ENCODE data around the gene REXO5.

Gene REXO5

DNA sequence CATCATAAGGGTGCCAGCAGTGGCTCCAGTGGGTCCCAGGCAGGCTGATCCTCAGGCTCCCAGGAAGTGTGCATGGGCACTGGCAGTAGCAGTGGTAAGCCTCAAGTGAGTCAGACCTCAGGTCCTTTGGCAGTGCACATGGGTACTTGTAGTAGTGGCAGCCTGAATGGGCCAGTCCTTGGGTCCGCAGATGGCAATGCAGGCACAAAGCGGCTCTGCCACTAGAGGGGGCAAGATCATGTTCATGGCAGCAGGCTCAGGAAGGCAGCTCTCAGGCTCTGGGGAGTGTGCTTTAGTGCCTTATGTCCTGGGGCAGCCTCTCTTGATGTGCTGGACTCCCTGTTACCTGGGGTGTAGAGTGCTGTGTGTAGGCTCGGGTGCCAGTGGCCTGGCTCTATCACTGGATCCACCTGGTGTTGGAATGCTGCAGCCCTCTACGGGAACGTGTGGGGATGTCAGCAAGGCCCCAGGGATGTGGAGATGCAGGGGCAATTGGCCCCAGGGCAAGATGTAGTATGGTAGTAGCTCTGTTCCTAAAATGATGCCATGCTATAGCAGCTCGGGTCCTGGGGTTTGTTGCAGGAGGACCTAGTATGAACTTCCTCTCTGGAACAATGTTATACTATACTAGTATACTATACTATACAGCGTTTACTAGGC, 31.5 kb upstream of the REXO5 start:
- no peak overlapping the region for H3K4me3 ChIP-seq (ENCODE audit: low read depth, low read length)
- CTCF ChIA-PET = interaction anchor here (0.6 to 5.6 kb wide), 9 partner anchors 8 to 327 kb away, joined by 3 to 41 read pairs (median 3); partner anchors contain the start of gene ACSM3
- POLR2A ChIA-PET = no interaction called here
- peak; percentile 2 for DNase-seq (ENCODE audit: low read depth, low spot score)
- TF ChIP-seq, protein P1, sequence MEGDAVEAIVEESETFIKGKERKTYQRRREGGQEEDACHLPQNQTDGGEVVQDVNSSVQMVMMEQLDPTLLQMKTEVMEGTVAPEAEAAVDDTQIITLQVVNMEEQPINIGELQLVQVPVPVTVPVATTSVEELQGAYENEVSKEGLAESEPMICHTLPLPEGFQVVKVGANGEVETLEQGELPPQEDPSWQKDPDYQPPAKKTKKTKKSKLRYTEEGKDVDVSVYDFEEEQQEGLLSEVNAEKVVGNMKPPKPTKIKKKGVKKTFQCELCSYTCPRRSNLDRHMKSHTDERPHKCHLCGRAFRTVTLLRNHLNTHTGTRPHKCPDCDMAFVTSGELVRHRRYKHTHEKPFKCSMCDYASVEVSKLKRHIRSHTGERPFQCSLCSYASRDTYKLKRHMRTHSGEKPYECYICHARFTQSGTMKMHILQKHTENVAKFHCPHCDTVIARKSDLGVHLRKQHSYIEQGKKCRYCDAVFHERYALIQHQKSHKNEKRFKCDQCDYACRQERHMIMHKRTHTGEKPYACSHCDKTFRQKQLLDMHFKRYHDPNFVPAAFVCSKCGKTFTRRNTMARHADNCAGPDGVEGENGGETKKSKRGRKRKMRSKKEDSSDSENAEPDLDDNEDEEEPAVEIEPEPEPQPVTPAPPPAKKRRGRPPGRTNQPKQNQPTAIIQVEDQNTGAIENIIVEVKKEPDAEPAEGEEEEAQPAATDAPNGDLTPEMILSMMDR (IDR thresholded peaks at IDR 0.05; ENCODE audit: insufficient read depth, low read length, missing control alignments) = peak; percentile 87

DNA sequence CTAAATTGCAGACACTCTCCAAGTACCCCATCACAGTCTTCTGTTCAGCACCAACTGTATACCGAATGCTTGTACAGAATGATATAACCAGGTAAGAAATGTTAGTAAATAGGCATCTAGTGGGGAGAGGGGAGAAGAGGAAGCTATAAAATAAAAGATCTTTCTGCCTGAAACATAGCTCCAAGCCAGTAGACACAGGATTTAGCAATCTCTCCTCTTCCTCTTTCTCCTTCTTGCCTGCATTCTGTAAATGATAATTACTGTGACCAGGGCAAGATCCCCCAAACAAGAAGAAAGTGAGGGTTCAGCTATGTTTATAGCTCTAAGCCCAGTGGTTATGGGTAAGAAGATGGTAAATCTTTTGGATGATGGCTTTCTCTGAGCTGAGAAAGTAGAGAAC, 24.6 kb upstream of the REXO5 start:
- no peak overlapping the region for H3K4me3 ChIP-seq (ENCODE audit: low read depth, low read length)
- TF ChIP-seq, protein P1 (IDR thresholded peaks at IDR 0.05; ENCODE audit: insufficient read depth, low read length, missing control alignments) = no peak
- ChIA-PET POLR2A (no interaction called here), CTCF (no interaction called here)
- DNase-seq (ENCODE audit: low read depth, low spot score) = no peak

DNA sequence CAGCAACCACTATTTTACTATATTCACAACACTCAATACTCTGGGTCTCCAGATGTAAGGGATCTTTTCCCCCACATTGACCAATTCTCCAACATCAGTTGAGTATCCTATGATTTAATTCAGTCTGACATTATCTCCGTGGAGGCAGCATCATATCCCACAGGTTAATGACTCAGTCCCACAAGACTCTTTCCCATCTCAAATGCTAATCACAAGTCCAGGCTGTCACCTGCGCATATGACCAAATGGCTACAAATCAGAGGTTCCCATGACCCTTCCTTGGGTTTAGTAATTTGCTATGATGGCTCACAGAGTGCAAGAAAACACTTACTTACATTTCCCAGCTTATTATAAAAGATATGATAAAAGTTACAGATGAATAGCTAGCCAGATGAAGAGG, 23.9 kb upstream of the REXO5 start:
- TF ChIP-seq, protein P1 (IDR thresholded peaks at IDR 0.05; ENCODE audit: insufficient read depth, low read length, missing control alignments) = no peak
- DNase-seq (ENCODE audit: low read depth, low spot score) = no peak
- CTCF ChIA-PET = no interaction called here
- no peak overlapping the region for H3K4me3 ChIP-seq (ENCODE audit: low read depth, low read length)
- POLR2A ChIA-PET = no interaction called here

DNA sequence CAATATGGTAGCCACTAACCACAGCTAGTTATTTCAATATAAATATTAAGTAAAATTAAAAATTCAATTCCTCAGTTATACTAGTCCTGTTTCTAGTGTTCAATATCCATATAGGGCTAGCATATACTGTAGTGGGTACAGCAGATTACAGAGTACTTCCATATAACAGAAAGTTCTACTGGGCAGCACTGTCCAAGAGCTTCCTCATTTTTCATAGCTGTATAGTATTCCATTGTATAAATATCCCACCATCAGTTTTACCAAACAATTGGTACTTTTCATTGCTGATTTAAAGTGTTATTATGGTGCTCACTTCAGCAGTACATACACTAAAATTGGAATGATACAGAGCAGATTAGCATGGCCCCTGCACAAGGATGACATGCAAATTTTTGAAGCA, 22.1 kb upstream of the REXO5 start:
- DNase-seq (ENCODE audit: low read depth, low spot score) = no peak
- TF ChIP-seq, protein P1 (IDR thresholded peaks at IDR 0.05; ENCODE audit: insufficient read depth, low read length, missing control alignments) = no peak
- ChIA-PET POLR2A (no interaction called here), CTCF (interaction anchor here (6.2 kb wide), 1 partner anchor 9 kb away, joined by 41 read pairs; no protein-coding TSS in a partner anchor)
- H3K4me3 ChIP-seq (ENCODE audit: low read depth, low read length) = no peak overlapping the region

DNA sequence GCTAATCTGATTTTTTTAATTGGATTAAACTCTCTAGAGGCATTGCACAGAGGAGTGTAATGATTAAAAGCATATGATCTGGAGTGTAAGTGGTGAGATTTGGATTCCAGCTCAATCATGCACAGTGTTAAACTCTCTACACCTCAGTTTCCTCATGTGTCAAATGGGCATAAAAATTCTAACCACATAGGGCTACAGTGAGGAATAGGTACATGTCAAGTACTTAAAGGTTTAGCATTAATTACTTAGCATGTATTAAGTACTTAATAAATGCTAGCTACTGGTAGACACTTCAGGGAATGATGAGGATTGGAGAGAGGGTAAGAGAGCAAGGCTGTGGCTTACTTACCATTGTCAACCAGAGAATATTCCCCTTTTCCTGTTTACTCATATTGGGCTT, 17.2 kb upstream of the REXO5 start:
- H3K4me3 ChIP-seq (ENCODE audit: low read depth, low read length) = no peak overlapping the region
- ChIA-PET POLR2A (no interaction called here), CTCF (interaction anchor here (2.1 to 6.2 kb wide), 2 partner anchors 10 to 14 kb away, joined by 12 to 41 read pairs; no protein-coding TSS in a partner anchor)
- DNase-seq (ENCODE audit: low read depth, low spot score) = no peak
- TF ChIP-seq, protein P1 (IDR thresholded peaks at IDR 0.05; ENCODE audit: insufficient read depth, low read length, missing control alignments) = no peak

DNA sequence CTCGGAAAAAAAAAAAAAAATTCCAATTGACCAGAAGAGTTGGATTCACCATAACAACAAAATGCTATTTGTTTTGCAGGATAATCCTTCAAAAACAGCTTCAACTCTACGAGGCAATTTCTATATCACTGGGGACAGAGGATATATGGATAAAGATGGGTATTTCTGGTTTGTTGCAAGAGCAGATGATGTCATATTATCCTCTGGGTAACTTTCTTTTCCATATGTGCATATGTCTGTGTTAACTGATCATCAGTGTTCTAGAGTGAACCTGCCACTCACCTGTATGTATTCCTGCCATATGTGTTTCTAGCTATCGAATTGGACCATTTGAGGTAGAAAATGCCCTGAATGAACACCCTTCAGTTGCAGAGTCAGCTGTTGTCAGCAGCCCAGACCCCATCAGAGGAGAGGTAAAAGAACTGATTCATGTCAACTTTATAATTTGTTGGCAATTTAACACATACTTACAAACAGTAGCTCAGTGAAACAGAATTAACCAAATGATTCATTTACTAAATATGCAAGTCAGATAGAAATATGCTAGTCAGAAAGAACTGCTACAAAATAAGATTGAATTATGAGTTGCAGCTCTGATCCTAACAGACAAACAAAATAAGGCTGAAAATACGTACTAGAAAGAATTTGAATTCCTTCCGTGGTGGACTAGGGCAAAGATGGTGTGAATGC, 14.3 kb upstream of the REXO5 start:
- TF ChIP-seq, protein P1 (IDR thresholded peaks at IDR 0.05; ENCODE audit: insufficient read depth, low read length, missing control alignments) = no peak
- CTCF ChIA-PET = interaction anchor here (0.6 to 3.8 kb wide), 3 partner anchors 13 to 395 kb away, joined by 3 to 21 read pairs (median 3); partner anchors contain the start of genes ERI2 and REXO5
- no peak for DNase-seq (ENCODE audit: low read depth, low spot score)
- POLR2A ChIA-PET = no interaction called here
- H3K4me3 ChIP-seq (ENCODE audit: low read depth, low read length) = no peak overlapping the region
